ENCODE measurements around the gene IL34.

The IL34 gene

DNA sequence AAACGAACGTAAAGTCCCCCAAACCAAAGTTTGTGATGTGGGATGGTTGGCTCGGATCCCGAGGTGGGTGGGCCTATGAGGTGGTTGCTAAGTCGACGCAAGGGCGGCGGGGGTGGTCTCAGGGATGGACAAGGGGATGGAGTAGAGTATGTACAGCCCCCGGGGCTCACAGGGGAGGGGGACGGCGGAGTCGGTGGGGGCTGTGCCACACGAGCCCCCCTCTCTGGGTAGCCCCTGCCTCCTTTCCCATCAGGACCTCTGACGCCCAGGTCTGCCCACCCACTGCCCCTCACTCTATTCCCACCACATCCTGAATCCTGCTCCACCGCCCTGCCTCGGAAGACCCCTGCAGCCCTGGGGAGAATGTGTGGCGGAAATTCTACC, 15.2 kb downstream of the IL34 start (continued):
- TF ChIP-seq POU6F1 (CRISPR knock-in tag; IDR thresholded peaks at IDR 0.05; ENCODE audit: borderline replicate concordance, low read depth) (no peak), PPARA (CRISPR knock-in tag; IDR thresholded peaks at IDR 0.05; ENCODE audit: borderline replicate concordance) (no peak), ZFP30 (CRISPR knock-in tag; IDR thresholded peaks at IDR 0.05) (no peak), RARB (CRISPR knock-in tag; IDR thresholded peaks at IDR 0.05) (no peak), TOX (CRISPR knock-in tag; IDR thresholded peaks at IDR 0.05; ENCODE audit: borderline replicate concordance) (no peak), CSDC2 (CRISPR knock-in tag; IDR thresholded peaks at IDR 0.05) (no peak), ARNTL (CRISPR knock-in tag; IDR thresholded peaks at IDR 0.05; ENCODE audit: borderline replicate concordance, low read depth) (no peak)
- TF ChIP-seq, protein P1, sequence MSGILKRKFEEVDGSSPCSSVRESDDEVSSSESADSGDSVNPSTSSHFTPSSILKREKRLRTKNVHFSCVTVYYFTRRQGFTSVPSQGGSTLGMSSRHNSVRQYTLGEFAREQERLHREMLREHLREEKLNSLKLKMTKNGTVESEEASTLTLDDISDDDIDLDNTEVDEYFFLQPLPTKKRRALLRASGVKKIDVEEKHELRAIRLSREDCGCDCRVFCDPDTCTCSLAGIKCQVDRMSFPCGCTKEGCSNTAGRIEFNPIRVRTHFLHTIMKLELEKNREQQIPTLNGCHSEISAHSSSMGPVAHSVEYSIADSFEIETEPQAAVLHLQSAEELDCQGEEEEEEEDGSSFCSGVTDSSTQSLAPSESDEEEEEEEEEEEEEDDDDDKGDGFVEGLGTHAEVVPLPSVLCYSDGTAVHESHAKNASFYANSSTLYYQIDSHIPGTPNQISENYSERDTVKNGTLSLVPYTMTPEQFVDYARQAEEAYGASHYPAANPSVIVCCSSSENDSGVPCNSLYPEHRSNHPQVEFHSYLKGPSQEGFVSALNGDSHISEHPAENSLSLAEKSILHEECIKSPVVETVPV (CRISPR knock-in tag; IDR thresholded peaks at IDR 0.05): no peak

DNA sequence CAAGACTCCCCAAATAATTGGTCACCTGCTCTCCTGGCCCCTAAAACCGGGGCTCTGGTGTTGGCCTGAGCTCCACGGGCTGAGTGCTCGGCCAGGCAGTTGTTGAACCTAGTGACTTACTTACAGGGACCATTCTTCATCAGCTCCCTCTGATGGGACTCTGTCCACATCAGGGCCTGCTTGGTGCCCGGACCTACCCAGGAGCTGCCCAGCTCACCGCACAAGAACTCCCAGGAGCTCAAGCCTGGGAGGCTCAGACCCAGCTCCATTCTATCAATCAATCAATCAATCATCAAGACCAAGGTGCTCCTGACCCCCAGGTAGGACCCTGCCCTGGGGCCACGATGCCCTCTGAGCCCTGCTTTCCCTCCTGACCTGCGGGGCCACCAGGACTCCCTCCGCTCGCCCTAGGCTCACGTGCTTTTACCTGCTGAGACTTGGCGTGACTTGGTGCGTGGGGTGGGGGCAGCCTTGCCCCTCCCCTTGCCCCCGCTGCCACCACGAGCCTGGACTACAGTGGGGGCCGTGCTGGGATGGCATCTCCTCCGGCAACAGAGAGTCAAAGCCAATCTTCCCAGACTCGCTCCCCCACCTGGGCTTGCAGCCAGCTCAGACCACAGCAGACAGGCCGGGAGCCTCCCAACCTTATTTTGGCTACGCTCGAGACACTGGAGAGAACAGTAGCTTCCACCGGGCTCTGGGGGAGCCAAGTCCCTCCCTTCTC, 15.7 kb downstream of the IL34 start:
- peak; percentile 14 for ATAC-seq

GRCh38 chr16:70662991-70663523, 16.7 kb downstream of the IL34 start:
- ATAC-seq: no peak; the same call in 2 of the 3 replicates
- no peak for TF ChIP-seq ZNF565 (CRISPR knock-in tag; conservative IDR thresholded peaks at IDR 0.05; ENCODE audit: low read depth)
- no peak for TF ChIP-seq SNAI2 (CRISPR knock-in tag; IDR thresholded peaks at IDR 0.05)
- no peak for TF ChIP-seq ZC3H10 (CRISPR knock-in tag; IDR thresholded peaks at IDR 0.05)
- TF ChIP-seq, protein P2, sequence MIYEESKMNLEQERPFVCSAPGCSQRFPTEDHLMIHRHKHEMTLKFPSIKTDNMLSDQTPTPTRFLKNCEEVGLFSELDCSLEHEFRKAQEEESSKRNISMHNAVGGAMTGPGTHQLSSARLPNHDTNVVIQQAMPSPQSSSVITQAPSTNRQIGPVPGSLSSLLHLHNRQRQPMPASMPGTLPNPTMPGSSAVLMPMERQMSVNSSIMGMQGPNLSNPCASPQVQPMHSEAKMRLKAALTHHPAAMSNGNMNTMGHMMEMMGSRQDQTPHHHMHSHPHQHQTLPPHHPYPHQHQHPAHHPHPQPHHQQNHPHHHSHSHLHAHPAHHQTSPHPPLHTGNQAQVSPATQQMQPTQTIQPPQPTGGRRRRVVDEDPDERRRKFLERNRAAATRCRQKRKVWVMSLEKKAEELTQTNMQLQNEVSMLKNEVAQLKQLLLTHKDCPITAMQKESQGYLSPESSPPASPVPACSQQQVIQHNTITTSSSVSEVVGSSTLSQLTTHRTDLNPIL (CRISPR knock-in tag; IDR thresholded peaks at IDR 0.05; ENCODE audit: low read depth): no peak
- TF ChIP-seq GLIS3 (CRISPR knock-in tag; IDR thresholded peaks at IDR 0.05): no peak
- TF ChIP-seq, protein P3, sequence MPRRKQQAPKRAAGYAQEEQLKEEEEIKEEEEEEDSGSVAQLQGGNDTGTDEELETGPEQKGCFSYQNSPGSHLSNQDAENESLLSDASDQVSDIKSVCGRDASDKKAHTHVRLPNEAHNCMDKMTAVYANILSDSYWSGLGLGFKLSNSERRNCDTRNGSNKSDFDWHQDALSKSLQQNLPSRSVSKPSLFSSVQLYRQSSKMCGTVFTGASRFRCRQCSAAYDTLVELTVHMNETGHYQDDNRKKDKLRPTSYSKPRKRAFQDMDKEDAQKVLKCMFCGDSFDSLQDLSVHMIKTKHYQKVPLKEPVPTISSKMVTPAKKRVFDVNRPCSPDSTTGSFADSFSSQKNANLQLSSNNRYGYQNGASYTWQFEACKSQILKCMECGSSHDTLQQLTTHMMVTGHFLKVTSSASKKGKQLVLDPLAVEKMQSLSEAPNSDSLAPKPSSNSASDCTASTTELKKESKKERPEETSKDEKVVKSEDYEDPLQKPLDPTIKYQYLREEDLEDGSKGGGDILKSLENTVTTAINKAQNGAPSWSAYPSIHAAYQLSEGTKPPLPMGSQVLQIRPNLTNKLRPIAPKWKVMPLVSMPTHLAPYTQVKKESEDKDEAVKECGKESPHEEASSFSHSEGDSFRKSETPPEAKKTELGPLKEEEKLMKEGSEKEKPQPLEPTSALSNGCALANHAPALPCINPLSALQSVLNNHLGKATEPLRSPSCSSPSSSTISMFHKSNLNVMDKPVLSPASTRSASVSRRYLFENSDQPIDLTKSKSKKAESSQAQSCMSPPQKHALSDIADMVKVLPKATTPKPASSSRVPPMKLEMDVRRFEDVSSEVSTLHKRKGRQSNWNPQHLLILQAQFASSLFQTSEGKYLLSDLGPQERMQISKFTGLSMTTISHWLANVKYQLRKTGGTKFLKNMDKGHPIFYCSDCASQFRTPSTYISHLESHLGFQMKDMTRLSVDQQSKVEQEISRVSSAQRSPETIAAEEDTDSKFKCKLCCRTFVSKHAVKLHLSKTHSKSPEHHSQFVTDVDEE (CRISPR knock-in tag; IDR thresholded peaks at IDR 0.05): no peak
- no peak for TF ChIP-seq ISL1 (CRISPR knock-in tag; IDR thresholded peaks at IDR 0.05)
- no peak for TF ChIP-seq ARNTL (CRISPR knock-in tag; IDR thresholded peaks at IDR 0.05; ENCODE audit: borderline replicate concordance, low read depth)
- TF ChIP-seq RARB (CRISPR knock-in tag; IDR thresholded peaks at IDR 0.05): no peak
- no peak for TF ChIP-seq PPARA (CRISPR knock-in tag; IDR thresholded peaks at IDR 0.05; ENCODE audit: borderline replicate concordance)
- no peak for TF ChIP-seq ZNF8 (CRISPR knock-in tag; IDR thresholded peaks at IDR 0.05)
- TF ChIP-seq, protein P4, sequence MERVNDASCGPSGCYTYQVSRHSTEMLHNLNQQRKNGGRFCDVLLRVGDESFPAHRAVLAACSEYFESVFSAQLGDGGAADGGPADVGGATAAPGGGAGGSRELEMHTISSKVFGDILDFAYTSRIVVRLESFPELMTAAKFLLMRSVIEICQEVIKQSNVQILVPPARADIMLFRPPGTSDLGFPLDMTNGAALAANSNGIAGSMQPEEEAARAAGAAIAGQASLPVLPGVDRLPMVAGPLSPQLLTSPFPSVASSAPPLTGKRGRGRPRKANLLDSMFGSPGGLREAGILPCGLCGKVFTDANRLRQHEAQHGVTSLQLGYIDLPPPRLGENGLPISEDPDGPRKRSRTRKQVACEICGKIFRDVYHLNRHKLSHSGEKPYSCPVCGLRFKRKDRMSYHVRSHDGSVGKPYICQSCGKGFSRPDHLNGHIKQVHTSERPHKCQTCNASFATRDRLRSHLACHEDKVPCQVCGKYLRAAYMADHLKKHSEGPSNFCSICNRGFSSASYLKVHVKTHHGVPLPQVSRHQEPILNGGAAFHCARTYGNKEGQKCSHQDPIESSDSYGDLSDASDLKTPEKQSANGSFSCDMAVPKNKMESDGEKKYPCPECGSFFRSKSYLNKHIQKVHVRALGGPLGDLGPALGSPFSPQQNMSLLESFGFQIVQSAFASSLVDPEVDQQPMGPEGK (CRISPR knock-in tag; IDR thresholded peaks at IDR 0.05; ENCODE audit: borderline replicate concordance): no peak
- TF ChIP-seq OSR1 (CRISPR knock-in tag; IDR thresholded peaks at IDR 0.05): no peak
- TF ChIP-seq ESRRG (CRISPR knock-in tag; IDR thresholded peaks at IDR 0.05): no peak

More for the DNA sequence above, 15.7 kb downstream of the IL34 start:
- TF ChIP-seq OSR1 (CRISPR knock-in tag; IDR thresholded peaks at IDR 0.05) (no peak), RARB (CRISPR knock-in tag; IDR thresholded peaks at IDR 0.05) (no peak), ESRRG (CRISPR knock-in tag; IDR thresholded peaks at IDR 0.05) (no peak), TOX (CRISPR knock-in tag; IDR thresholded peaks at IDR 0.05; ENCODE audit: borderline replicate concordance) (no peak), ZNF8 (CRISPR knock-in tag; IDR thresholded peaks at IDR 0.05) (no peak), ZFP30 (CRISPR knock-in tag; IDR thresholded peaks at IDR 0.05) (no peak), BACH2 (CRISPR knock-in tag; IDR thresholded peaks at IDR 0.05; ENCODE audit: borderline replicate concordance) (no peak), GLIS3 (CRISPR knock-in tag; IDR thresholded peaks at IDR 0.05) (no peak)
- TF ChIP-seq, protein P2 (CRISPR knock-in tag; IDR thresholded peaks at IDR 0.05; ENCODE audit: low read depth): no peak
- TF ChIP-seq, protein P1 (CRISPR knock-in tag; IDR thresholded peaks at IDR 0.05): no peak

All from SK-N-SH treated with all-trans-retinoic acid at 6 μM for 48 hours (cell line).